ENCODE data around the gene MRNIP. TPM values are rescaled to one million over a fixed set of nuclear protein-coding genes. Genes with fewer than 3 reads are reported as not detected.

The MRNIP gene
- total RNA-seq, 1 experiment from 2014 or later = 31.1 TPM

DNA sequence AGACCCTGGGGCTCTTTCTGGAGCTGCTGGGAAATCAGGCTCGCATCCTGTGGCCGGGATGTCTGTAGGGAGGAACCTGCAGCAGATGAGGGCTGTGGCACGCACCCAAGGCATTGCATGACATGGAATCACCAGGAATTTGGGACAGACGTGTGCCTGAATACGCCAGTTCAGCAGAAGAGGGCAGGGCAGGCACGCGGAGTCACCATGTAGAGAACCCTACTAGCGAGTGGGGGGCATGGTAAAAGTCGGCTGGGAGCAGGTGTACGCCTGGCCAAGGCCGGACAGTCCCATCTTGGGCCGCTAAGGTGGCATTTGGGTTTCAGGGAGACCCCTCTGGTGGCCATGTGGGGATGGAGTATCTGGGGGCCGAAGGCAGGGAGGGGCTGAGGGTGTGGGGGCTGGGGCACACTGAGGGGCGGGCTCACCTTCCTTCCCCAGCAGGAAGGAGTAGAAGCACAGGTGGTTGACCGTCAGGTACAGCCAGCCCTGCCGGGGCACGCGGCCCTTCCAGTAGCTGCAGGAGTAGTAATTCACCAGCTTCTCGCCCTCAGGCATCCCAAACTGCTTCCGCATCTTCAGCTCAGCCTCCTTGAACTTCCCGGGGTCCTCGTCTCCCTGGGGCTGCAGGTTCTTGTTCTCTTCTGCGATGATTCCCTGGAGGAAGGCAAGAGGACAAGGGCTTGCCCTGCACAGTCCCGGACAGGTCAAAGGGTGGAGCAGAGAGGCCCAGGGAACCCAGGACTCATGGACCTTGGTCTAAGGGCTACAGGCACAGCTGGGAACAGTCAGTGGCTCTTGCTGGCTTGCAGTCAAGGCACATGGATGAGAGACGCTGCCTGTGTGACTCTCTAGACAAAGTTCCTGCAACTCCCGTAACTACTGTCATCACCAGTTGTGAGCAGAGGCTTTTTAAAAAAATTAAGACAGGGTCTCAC, 35.6 kb upstream of the MRNIP start:
- TF ChIP-seq, protein P1, sequence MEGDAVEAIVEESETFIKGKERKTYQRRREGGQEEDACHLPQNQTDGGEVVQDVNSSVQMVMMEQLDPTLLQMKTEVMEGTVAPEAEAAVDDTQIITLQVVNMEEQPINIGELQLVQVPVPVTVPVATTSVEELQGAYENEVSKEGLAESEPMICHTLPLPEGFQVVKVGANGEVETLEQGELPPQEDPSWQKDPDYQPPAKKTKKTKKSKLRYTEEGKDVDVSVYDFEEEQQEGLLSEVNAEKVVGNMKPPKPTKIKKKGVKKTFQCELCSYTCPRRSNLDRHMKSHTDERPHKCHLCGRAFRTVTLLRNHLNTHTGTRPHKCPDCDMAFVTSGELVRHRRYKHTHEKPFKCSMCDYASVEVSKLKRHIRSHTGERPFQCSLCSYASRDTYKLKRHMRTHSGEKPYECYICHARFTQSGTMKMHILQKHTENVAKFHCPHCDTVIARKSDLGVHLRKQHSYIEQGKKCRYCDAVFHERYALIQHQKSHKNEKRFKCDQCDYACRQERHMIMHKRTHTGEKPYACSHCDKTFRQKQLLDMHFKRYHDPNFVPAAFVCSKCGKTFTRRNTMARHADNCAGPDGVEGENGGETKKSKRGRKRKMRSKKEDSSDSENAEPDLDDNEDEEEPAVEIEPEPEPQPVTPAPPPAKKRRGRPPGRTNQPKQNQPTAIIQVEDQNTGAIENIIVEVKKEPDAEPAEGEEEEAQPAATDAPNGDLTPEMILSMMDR (conservative IDR thresholded peaks at IDR 0.05) = no peak
- peaks cover 9 to 12% of the 10 kb centered on the region in 2 experiments for H3K4me1 Mint-ChIP-seq
- no peaks in the 10 kb centered on the region for H3K9me3 Mint-ChIP-seq
- Histone ChIP-seq H3K4ac (ENCODE audit: low read depth, low read length) (no peak overlapping the region), H2BK5ac (ENCODE audit: insufficient read length, low read length) (no peak overlapping the region), H4K8ac (replicated peaks; ENCODE audit: insufficient read length, low read depth, low read length) (no peak overlapping the region), H2BK15ac (ENCODE audit: low read depth, low read length) (no peak overlapping the region), H3K27ac (ENCODE audit: insufficient read length, low read depth, low read length) (no peak overlapping the region), H2BK20ac (ENCODE audit: low read depth, low read length, poor library complexity, severe bottlenecking) (no peak overlapping the region), H3T11ph (ENCODE audit: low read length) (no peak overlapping the region), H3K14ac (ENCODE audit: insufficient read depth, low read length) (no peak overlapping the region), H2AK5ac (ENCODE audit: insufficient read length, low read length) (no peak overlapping the region), H3K9ac (ENCODE audit: extremely low read depth, insufficient read length, low read length) (no peak overlapping the region), H3K4me1 (ENCODE audit: insufficient read depth, low read length) (no peaks in the 10 kb centered on the region; the same call in 1 of the 2 replicates), H4K91ac (ENCODE audit: insufficient read length, low read depth, low read length) (no peak overlapping the region), H3K9me3 (ENCODE audit: control insufficient read depth, low read depth, low read length) (no peaks in the 10 kb centered on the region), H3K23ac (ENCODE audit: insufficient read length, low read depth, low read length) (no peak overlapping the region), H2AFZ (ENCODE audit: low read length) (no peak overlapping the region), H2BK120ac (ENCODE audit: low read depth, low read length, poor library complexity, severe bottlenecking) (no peak overlapping the region), H3K79me1 (ENCODE audit: insufficient read depth, low read depth, low read length, poor library complexity, severe bottlenecking) (no peaks in the 10 kb centered on the region), H3K56ac (ENCODE audit: insufficient read length, low read depth, low read length) (no peak overlapping the region), H3K79me2 (ENCODE audit: insufficient read depth, low read length) (no peaks in the 10 kb centered on the region), H2BK12ac (ENCODE audit: insufficient read length, low read depth, low read length) (no peak overlapping the region), H4K5ac (ENCODE audit: insufficient read length, low read depth, low read length) (no peak overlapping the region), H3K27me3 (ENCODE audit: insufficient read depth, low read length) (no peaks in the 10 kb centered on the region), H3K23me2 (ENCODE audit: insufficient read length, low read depth, low read length, poor library complexity, severe bottlenecking) (no peaks in the 10 kb centered on the region), H4K20me1 (ENCODE audit: control insufficient read depth, insufficient read depth, insufficient read length) (no peaks in the 10 kb centered on the region), H3K18ac (ENCODE audit: insufficient read length, low read depth, low read length) (no peak overlapping the region), H3K4me2 (ENCODE audit: insufficient read depth, insufficient read length, low read length) (no peak overlapping the region)
- DNase-seq = no peak
- no peak overlapping the region for H3K4me3 Mint-ChIP-seq
- peaks cover 18 to 52% (median 45%) of the 10 kb centered on the region in 3 experiments for H3K36me3 Mint-ChIP-seq (ENCODE audit: insufficient read depth in 1 of 3, low read depth in 3 of 3)
- WGBS (ENCODE audit: extremely low coverage, insufficient read length, low lambda C conversion rate) = no CpG with 5 or more reads among the region's 26 CpGs
- peak overlapping the region in 2 of 3 experiments; percentile 40 to 73; a peak in 2 of 7 replicates for H3K27ac Mint-ChIP-seq
- no peaks in the 10 kb centered on the region for H3K27me3 Mint-ChIP-seq (ENCODE audit: low read depth)

Data from H9 (cell line).